Ishikawa (cell line): ENCODE data around the gene HUS1.

Experiments
- CREB1 ChIP-seq: IDR thresholded peaks from 2 replicates; pipeline ENCODE4 v1.6.1; 2012; ENCODE audit warnings: low read depth
- EGR1 ChIP-seq: IDR thresholded peaks from 2 replicates; pipeline ENCODE4 v1.6.1; 2012
- EP300 ChIP-seq: IDR thresholded peaks from 2 replicates; pipeline ENCODE4 v1.6.1; 2012; ENCODE audit warnings: borderline replicate concordance
- MAX ChIP-seq: IDR thresholded peaks from 2 replicates; pipeline ENCODE4 v1.6.1; 2012
- RAD21 ChIP-seq: IDR thresholded peaks from 2 replicates; pipeline ENCODE4 v1.6.1; 2012; ENCODE audit warnings: low read depth
- TAF1 ChIP-seq: IDR thresholded peaks from 2 replicates; pipeline ENCODE4 v1.6.1; 2012; ENCODE audit warnings: low read depth, mild to moderate bottlenecking
- TEAD4 ChIP-seq: IDR thresholded peaks from 2 replicates; pipeline ENCODE4 v1.6.1; 2012
- YY1 ChIP-seq: IDR thresholded peaks from 2 replicates; pipeline ENCODE4 v1.6.1; 2012; ENCODE audit warnings: low read depth

DNA sequence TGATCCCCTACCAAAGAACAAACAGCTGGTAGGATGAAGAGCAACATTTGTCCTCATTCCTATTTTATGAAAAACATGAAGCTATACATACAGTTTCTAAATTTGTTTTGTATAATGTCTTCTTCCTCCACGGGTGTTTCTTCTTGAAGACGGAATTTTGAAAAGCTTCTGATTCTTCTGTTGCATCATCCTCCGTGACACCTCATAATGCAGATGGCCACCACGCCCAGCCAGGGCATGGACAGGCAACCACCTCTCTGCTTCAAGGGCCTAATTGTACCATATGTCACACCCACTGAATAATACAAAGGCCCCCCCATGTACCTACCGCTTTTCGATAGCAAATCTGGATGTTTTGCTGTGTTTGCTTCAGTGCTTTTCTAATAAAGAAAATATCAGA is 49.5 kb upstream of the HUS1 start, which contains the start of gene SUN3:
- no peak for TF ChIP-seq MAX
- TF ChIP-seq YY1: no peak
- TF ChIP-seq TAF1: no peak
- TF ChIP-seq RAD21: no peak
- TF ChIP-seq TEAD4: no peak
- no peak for TF ChIP-seq EGR1
- TF ChIP-seq CREB1: no peak
- TF ChIP-seq EP300: no peak
